Measurements from ENCODE around the gene MCTP1.

- TF ChIP-seq CTCF (IDR thresholded peaks at IDR 0.05; ENCODE audit: low read length): no peak
- no peak for TF ChIP-seq EZH2phosphoT487 (IDR thresholded peaks at IDR 0.05; ENCODE audit: low read length)
- TF ChIP-seq EZH2 (optimal IDR thresholded peaks at IDR 0.05; ENCODE audit: low read depth, low read length): no peak
These were observed 482.4 kb downstream of the MCTP1 start for GRCh38 chr5:94802450-94802849.

Measured in MM.1S (cell line).